ENCODE results near the gene KAT8. TPM values are rescaled to one million over a fixed set of nuclear protein-coding genes. Genes with fewer than 3 reads are reported as not detected.

The KAT8 gene
- 88.8 and 112 TPM in 2 replicates for total RNA-seq
- 63.0 and 80.6 TPM in 2 replicates for polyA plus RNA-seq

DNA sequence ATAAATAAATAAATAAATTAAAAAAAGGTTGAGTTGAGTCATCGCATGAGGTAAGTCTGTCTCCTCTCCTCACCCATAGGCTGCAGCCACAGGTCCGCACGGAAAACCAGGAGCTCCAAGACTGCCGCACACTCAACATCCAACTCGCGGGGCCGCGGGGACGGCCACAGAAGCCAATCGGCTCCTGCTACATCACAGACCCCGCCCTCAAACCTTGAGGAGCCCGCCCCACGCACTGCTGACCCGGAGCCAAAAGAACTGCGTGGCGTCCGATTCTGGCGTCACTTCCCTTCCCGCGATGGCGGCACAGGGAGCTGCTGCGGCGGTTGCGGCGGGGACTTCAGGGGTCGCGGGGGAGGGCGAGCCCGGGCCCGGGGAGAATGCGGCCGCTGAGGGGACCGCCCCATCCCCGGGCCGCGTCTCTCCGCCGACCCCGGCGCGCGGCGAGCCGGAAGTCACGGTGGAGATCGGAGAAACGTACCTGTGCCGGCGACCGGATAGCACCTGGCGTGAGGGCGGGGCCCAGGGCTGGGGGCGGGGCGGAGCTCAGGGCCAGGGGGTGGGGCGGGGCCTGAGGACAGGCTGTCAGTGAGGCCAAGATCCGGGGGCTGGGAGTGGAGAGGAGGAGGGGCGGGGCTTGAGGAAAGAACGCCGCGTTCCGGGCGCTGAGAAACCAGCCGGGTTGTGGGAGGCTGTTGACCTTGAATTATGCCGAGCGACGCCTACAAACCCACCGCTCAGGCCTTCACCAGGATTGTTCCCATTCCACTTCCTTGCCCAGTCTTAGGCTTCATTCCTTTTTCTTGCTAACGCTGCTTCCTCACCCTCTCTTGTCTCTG, at the start of gene KAT8:
Gene KAT8, plus strand, starts transcription at position 281 of the 839 bp plus-strand sequence. Its CDS starts 18 bp downstream, at position 299.
- H3K4me3 ChIP-seq = peak within 1 kb of the TSS; percentile 96
- H3K36me3 ChIP-seq = peaks cover 23% of the 10 kb centered on the region
- H3K27ac ChIP-seq = peak within 1 kb of the TSS; percentile 94
- DNase-seq (ENCODE audit: low read depth in 1 of 2, low spot score in 1 of 2) = peak; percentile 99
- peaks cover 7% of the 10 kb centered on the region for H3K4me1 ChIP-seq (ENCODE audit: low read depth)
- no peaks in the 10 kb centered on the region for H3K27me3 ChIP-seq
- no peaks in the 10 kb centered on the region for H3K9me3 ChIP-seq (ENCODE audit: low read depth)
- TF ChIP-seq, protein P1, sequence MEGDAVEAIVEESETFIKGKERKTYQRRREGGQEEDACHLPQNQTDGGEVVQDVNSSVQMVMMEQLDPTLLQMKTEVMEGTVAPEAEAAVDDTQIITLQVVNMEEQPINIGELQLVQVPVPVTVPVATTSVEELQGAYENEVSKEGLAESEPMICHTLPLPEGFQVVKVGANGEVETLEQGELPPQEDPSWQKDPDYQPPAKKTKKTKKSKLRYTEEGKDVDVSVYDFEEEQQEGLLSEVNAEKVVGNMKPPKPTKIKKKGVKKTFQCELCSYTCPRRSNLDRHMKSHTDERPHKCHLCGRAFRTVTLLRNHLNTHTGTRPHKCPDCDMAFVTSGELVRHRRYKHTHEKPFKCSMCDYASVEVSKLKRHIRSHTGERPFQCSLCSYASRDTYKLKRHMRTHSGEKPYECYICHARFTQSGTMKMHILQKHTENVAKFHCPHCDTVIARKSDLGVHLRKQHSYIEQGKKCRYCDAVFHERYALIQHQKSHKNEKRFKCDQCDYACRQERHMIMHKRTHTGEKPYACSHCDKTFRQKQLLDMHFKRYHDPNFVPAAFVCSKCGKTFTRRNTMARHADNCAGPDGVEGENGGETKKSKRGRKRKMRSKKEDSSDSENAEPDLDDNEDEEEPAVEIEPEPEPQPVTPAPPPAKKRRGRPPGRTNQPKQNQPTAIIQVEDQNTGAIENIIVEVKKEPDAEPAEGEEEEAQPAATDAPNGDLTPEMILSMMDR (IDR thresholded peaks at IDR 0.05; ENCODE audit: low read depth, low read length) = no peak

DNA sequence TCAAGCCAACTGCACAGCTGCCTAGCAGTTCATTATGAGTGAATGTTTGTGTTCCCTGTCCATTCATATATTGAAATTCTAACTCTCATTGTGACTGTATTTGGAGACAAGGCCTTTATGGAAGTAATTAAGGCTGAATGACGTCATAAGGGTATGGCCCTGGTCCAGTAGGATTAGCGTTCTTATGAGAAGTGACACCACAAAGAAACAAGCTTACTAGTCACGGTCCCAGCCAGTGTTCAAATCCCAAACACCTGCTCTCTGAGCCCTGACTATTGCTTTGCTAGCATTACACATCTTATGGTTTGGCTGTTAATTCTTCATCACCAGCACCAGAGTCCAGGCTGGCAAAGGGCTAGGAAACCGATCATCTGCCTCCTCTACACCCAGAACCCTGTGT, 45.6 kb upstream of the KAT8 start:
- TF ChIP-seq, protein P1 (IDR thresholded peaks at IDR 0.05; ENCODE audit: low read depth, low read length) = no peak
- peaks cover 5% of the 10 kb centered on the region for H3K4me1 ChIP-seq (ENCODE audit: low read depth)
- H3K4me3 ChIP-seq = peak overlapping the region; percentile 98
- DNase-seq (ENCODE audit: low read depth in 1 of 2, low spot score in 1 of 2) = peak in 1 of 2 donors; percentile 57
- no peaks in the 10 kb centered on the region for H3K9me3 ChIP-seq (ENCODE audit: low read depth)
- H3K36me3 ChIP-seq = no peaks in the 10 kb centered on the region
- no peaks in the 10 kb centered on the region for H3K27me3 ChIP-seq
- H3K27ac ChIP-seq = peak overlapping the region; percentile 7

DNA sequence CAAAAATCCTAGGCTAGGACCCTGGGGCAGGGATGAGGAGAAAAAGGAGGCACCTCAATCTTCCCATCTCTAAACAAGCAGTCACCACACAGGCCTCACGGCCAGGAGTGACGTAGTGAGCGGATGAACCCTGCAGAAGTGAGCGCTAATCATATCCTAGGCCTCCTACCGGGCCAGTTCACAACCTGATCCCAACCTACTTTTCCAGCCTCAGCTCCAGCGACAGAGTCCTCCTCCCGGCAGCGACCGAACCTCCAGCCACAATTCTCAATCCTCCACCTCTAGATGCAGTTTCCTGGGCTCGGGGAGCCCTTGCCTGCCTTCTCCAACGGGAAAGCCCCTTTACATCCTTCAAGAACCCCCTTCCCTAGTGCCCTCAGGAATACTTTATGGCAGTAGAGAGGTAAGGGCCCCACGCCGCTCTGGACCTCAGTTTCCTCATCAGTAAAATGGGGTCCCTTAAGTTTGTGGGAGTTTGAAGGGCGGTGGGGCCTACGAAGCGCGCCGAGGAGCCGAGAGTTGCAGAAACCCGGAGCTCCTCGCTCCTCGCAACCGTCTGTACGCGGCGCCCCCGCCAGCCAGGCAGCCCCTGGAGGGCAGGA, 44.8 kb upstream of the KAT8 start:
- Histone ChIP-seq H3K36me3 (peaks cover 6% of the 10 kb centered on the region), H3K4me1 (ENCODE audit: low read depth) (peaks cover 5% of the 10 kb centered on the region), H3K9me3 (ENCODE audit: low read depth) (no peaks in the 10 kb centered on the region), H3K27ac (peak overlapping the region; percentile 87), H3K4me3 (peak overlapping the region; percentile 98), H3K27me3 (no peaks in the 10 kb centered on the region)
- TF ChIP-seq, protein P1 (IDR thresholded peaks at IDR 0.05; ENCODE audit: low read depth, low read length) = no peak
- DNase-seq (ENCODE audit: low read depth in 1 of 2, low spot score in 1 of 2) = peak in 1 of 2 donors; percentile 48

- H3K9me3 ChIP-seq (ENCODE audit: low read depth) = no peaks in the 10 kb centered on the region
- H3K4me3 ChIP-seq = peak overlapping the region; percentile 98
- TF ChIP-seq, protein P1 (IDR thresholded peaks at IDR 0.05; ENCODE audit: low read depth, low read length) = no peak
- peak overlapping the region; percentile 87 for H3K27ac ChIP-seq
- peaks cover 5% of the 10 kb centered on the region for H3K4me1 ChIP-seq (ENCODE audit: low read depth)
- peaks cover 12% of the 10 kb centered on the region for H3K36me3 ChIP-seq
- H3K27me3 ChIP-seq = no peaks in the 10 kb centered on the region
- DNase-seq (ENCODE audit: low read depth in 1 of 2, low spot score in 1 of 2) = peak; percentile 94 to 95
Observed at GRCh38 chr16:31073142-31073969, 44.1 kb upstream of the KAT8 start.
